GM12892 (cell line): ENCODE results near the gene STAU1.

ENCODE experiments used
- POLR2A ChIP-seq: IDR thresholded peaks from 2 replicates; pipeline ENCODE4 v1.6.1; 2011; ENCODE audit warnings: low read depth, low read length, control low read depth
- POLR2AphosphoS5 ChIP-seq: IDR thresholded peaks from 2 replicates; pipeline ENCODE4 v1.6.1; 2011; ENCODE audit warnings: low read depth, low read length, control low read depth

DNA sequence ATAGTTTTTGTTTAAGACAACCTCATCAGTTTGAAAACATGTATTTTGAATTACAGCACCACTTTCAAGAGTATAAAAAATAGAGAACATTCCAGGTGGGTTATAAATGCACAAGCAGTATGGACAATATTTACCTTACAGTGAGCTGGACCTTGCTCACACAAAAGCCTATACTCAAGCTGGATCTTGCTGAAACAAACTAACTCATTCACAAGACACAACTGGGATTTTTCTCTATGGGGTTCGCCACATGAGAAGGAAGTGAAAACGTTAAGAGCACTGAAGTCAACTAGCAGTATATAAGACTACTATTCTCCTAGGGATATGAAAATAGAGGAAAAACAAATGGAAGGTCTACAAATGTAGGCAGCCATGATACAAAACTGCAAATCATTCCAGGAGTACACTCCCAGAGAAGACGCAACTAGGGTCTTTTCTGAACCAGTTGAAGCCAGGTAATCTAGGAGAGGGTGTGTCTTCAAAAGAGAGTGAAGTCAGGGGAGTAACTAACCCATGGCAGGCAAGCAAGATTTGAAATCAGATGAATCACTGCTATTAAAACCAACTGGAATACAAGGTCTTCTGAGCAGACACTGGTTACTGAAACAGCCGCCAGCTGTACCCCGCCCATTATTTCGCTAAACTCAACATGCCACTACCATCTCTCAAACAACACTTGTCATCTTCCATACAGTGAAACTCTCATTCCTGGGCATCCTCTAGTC lies 26.5 kb downstream of the STAU1 start:
- no peak for TF ChIP-seq POLR2AphosphoS5
- no peak for TF ChIP-seq POLR2A
